GM21825 (cell line): ENCODE results near the gene KRT6C.
"Not testable (repeated sequence)": the region's sequence is repeated elsewhere in the genome, so short reads cannot be mapped to it uniquely, and the experiment has no call there.

ENCODE experiments used
- ATAC-seq: cut with Tn5 transposase; IDR thresholded peaks from one replicate; pipeline ENCODE4 v1.9.1; 2021; ENCODE audit warnings: mild to moderate bottlenecking, moderate library complexity; ENCODE audit not compliant: unreplicated experiment

The KRT6C gene

GRCh38 chr12:52461693-52462092 is 11.9 kb downstream of the KRT6C start:
- ATAC-seq: no peak

- no peak for ATAC-seq
Observed at GRCh38 chr12:52458861-52459260, 14.7 kb downstream of the KRT6C start.

GRCh38 chr12:52455821-52456220 is 17.8 kb downstream of the KRT6C start:
- ATAC-seq: no peak

- no peak for ATAC-seq
Observed at GRCh38 chr12:52454411-52455201, 19.0 kb downstream of the KRT6C start.

- no peak for ATAC-seq
Observed at GRCh38 chr12:52452101-52452500, 21.5 kb downstream of the KRT6C start, which contains the start of gene KRT6B. KRT6B (minus strand) TSS chr12:52452146; CDS start chr12:52452078, 68 bp downstream.

- no peak for ATAC-seq
Observed at GRCh38 chr12:52448228-52448627, 25.4 kb downstream of the KRT6C start.

- ATAC-seq: not testable (repeated sequence)
Observed at GRCh38 chr12:52447196-52447595, 26.4 kb downstream of the KRT6C start.

DNA sequence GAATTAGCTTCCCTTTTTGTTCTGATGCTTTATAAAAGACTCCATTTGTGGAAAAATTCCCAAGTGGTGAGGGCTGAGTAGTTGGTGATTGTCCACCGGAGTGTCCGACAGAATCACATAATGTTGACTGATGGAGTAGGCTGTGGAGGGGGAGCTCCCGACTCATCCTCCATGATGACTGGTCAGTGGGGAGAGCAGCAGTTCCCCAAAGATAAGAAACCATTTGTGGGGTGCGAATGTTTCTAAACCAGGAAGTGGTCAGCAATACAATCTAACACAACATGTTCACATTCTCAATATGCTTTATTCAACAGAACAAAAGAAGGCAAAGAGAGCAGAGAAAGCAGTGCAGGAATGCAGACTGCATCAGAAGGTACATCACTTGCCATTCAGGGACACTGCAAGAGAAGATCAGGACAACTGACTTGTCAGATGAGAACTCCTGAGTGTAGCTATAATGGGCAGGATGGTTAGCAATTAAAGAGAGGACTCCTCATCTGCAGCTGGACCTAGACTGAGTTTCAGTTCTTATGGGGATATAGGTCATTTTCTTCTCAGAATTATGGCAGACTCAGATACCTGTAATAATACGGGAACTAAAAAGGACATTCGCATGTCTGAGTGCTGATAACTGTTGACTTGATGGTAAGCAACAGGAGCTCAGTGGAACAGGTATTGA is 27.1 kb downstream of the KRT6C start:
- no peak for ATAC-seq

DNA sequence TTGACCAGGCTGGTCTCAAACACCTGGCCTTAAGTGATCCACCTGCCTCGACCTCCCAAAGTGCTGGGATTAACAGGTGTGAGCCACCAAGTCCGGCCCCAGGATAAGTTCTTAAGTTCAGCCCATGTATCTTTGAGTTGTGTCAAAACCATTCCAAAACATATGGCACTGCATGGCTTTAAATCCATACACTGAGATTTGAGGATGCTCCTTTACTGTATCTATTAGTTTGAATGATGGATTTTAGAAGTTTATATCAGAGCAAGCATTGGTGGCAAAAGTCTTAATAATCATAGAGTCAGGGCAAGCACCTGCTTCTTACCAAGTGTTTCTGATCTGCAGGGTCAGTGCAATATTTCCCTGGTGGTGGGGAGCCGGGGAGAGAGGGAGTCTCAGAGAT is 27.7 kb downstream of the KRT6C start:
- ATAC-seq: no peak

DNA sequence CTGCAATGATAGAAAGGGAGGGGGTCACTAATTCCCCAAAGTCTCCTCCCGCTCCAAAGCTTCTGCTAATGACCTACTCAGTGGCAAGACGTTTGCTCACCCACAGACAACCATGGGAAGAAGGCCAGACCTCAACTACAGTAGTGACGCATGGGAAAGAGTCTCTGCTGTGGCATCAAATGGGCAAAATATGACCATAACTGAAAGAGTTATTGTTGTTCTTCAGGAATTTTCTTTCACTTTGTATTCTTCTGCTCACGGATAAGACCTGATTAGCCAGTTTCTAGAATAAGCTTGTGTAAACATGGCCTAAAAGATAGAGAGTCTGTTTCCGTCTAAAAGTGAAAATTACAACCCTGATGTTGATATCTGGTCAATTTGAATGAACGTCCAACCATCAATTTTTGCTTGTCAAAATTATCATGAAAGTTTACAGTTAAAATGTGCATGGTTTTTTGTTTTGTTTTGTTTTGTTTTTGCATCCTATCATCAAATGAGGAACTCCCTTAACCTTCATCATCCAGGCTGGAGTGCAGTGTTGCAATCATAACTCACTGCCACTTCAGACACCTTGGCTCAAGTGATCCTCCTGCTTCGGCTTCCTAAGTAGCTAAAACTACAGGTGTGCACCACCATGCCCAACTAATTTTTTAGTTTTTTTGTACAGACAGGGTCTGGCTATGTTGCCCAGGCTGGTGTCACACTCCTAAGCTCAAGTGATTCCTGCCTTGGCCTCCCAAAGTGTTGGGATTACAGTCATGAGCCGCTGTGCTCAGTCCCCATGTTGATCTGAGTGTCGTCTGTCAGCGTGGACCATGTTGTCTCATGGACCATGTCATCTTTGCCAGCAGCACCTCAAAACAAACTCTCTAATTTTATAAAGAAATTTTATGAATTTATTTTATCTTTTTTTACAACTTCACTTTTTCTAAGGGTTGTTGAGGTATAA is 28.7 kb downstream of the KRT6C start:
- ATAC-seq: no peak

DNA sequence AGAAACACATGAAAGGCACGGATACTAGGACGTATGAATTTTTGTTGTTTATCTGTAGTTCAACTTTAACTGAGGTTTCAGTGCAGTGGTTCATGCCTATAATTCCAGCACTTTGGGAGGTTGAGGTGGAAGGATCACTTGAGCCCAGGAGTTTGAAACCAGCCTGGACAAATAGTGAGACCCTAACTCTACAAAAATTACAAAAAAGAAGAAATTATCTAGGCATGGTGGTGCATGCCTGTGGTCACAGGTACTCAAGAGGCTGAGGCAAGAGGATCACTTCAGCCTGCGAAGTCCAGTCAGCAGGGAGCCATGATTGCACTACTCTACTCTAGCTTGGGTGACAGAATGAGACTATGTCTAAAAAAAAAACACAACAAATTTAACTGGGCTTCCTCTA is 29.6 kb downstream of the KRT6C start:
- ATAC-seq: no peak

DNA sequence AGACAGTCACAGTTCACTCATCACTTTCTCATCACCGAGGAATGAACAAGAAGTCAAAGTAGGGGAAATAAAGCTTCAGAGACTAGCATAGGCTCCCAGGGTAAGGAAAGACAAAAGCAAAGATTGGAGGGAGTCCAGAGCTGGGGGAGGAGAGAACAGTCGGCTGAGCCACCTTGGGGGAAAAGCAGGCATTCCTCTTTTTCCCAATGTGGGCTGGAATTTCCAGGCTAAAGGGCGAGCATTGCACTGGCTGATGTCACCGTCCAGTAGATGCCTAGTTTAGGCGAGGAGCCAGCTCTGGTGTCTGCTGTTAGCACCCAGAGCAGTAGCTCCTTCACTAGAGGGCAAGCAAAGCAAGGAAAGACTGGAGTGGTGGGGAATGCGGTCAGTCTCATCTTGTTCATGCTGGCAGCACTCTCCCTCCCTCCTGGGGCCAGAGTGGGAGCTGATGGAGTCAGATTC is 31.0 kb downstream of the KRT6C start:
- ATAC-seq: no peak

- no peak for ATAC-seq
Observed at GRCh38 chr12:52441320-52441911, 32.2 kb downstream of the KRT6C start.

DNA sequence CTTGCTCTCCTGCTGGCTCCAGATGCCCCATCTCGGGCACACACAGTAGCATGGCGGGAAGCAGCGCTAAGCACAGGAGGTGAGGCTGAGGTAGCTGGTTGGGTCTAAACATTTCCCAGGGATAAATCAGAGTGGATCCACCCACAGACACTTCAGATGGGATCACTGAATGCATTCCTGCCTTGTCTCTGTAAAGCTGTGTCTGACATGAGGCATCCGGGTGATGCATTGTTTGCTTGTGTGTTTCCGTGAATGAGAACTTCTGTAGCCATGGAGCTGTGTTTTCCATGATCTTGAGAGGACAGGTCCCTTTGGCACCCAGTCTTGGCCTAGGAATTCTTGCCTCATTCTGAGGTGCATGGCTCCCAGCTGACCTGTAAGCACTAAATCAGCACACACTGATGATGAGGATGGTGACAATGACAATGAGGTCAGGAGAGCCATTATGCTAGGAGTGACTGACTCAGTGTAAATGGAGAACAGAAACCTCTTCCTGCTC is 32.7 kb downstream of the KRT6C start:
- no peak for ATAC-seq

DNA sequence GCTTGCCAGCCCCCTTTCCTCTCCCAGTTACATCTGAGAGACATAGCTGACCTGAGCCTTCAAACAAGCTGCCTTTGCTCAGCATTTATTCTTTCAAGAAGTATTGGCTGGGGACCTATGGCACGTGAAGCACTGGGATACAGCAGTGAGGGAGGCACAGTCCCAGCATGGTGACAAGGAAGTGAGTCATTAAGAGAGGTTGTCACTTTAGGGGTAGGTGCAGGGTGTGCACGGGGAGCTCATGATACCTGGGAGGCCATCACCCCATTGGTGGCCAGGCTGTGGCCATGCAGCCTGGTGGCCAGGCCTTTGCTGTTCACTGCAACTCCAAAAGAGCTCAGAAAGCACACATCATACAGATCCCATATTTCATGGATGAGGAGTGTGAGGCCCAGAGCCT is 33.8 kb downstream of the KRT6C start:
- ATAC-seq: no peak

- no peak for ATAC-seq
Observed at GRCh38 chr12:52439420-52439819, 34.2 kb downstream of the KRT6C start.

- ATAC-seq: no peak
Observed at GRCh38 chr12:52438305-52439301, 35.0 kb downstream of the KRT6C start.

DNA sequence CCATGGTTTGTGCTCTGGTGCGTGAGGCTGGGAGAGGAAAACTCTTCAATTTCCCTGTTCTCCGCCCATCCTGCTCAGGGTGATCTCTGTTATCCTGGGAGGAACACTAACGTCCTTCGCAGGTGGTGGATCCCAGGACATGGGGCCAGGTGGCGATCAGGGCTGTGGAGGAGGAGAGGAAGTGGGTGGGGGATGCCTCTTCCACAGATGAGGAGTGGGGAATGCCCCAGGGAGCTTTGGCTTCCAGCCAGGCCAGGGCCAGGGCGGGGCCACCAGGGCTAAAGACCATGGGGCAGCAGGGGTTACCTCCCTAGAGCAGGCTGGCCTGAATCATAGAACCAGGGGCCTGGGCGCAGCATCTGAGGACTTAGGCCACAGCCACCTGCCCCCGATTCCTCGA is 36.1 kb downstream of the KRT6C start:
- no peak for ATAC-seq

DNA sequence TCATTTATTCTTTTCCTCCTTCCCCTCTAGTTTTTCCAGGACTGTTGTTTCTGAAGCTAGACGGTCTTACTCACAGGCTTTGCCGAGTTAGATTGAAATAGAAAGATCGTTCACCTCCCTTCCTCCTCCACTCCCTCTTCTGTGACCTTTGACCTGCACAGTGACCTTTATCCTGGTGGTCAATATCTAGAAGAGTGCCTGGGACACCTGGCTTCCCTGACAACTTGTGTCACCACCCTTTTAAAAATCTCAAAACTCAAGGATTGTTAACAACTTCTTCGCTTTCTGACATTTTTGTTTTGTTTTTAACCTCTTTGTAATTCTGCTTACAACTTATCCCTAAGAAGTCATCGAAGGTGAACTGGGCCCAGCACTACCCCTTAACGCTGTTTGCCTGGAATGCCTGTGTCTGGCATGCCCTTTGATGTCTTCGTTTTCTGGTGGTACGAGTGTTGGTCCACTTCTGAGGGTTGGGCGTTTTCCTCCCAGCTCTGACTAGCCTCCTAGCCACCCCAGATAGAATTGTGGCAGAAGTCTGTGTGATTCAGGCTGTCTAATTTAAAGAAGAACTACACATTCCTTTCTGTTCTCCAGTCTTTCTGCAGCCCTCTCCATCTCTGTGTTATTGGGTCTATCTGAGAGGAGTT is 36.7 kb downstream of the KRT6C start:
- ATAC-seq: no peak
